Liver (tissue), 9 donors: ENCODE data around the gene NXPH1. TPM values are rescaled to one million over a fixed set of nuclear protein-coding genes. Genes with fewer than 3 reads are reported as not detected.

Experiments
- DNase-seq: peaks from one replicate; pipeline ENCODE4 v3.0.0-alpha.2; 2017; ENCODE audit warnings: low spot score
- H3K27ac ChIP-seq, 2 donors: one replicate each; pipeline ENCODE4 v1.7.0; 2013; ENCODE audit warnings: inconsistent platforms in 2 of 2, low read length in 2 of 2, control low read depth in 1 of 2, low read depth in 1 of 2, mild to moderate bottlenecking in 1 of 2
- H3K27me3 ChIP-seq, 4 donors: one replicate each; pipeline versions ENCODE4 v1.6.1 to v1.7.0; 2013; ENCODE audit warnings: low read length in 3 of 4, inconsistent platforms in 1 of 4, mild to moderate bottlenecking in 1 of 4, moderate library complexity in 1 of 4; ENCODE audit not compliant: control insufficient read depth in 4 of 4, insufficient read depth in 4 of 4
- H3K36me3 ChIP-seq, 4 donors: one replicate each; pipeline versions ENCODE4 v1.6.1 to v1.7.0; 2013; ENCODE audit warnings: low read length in 3 of 4, mild to moderate bottlenecking in 3 of 4, low read depth in 1 of 4, moderate library complexity in 1 of 4; ENCODE audit not compliant: control insufficient read depth in 4 of 4, insufficient read depth in 3 of 4
- H3K4me1 ChIP-seq, 4 donors: one replicate each; pipeline versions ENCODE4 v1.6.1 to v1.7.0; 2013; ENCODE audit warnings: low read length in 3 of 4, mild to moderate bottlenecking in 3 of 4, moderate library complexity in 1 of 4; ENCODE audit not compliant: control insufficient read depth in 4 of 4, insufficient read depth in 4 of 4
- H3K4me3 ChIP-seq, 3 donors: one replicate each; pipeline versions ENCODE4 v1.6.1 to v1.7.0; 2013; ENCODE audit warnings: low read length in 3 of 3, control low read depth in 1 of 3, low read depth in 1 of 3, mild to moderate bottlenecking in 1 of 3
- H3K9ac ChIP-seq, 2 donors: one replicate each; pipeline ENCODE4 v1.7.0; 2013; ENCODE audit warnings: low read length in 2 of 2, mild to moderate bottlenecking in 2 of 2, moderate library complexity in 2 of 2, control low read depth in 1 of 2, low read depth in 1 of 2
- H3K9me3 ChIP-seq, 4 donors: one replicate each; pipeline versions ENCODE4 v1.6.1 to v1.7.0; 2013; ENCODE audit warnings: low read length in 3 of 4; ENCODE audit not compliant: control insufficient read depth in 4 of 4
- CTCF ChIP-seq: fragments of 150-350 bp; IDR thresholded peaks from 2 replicates; pipeline ENCODE4 v1.5.1; 2017; ENCODE audit warnings: improper control_type of control experiment, low read depth, low read length; ENCODE audit not compliant: missing input control
- EGR1 ChIP-seq, 2 donors: IDR thresholded peaks; 2 replicates each; pipeline ENCODE4 v1.6.1; 2016 to 2018; ENCODE audit warnings: antibody characterized with exemption in 2 of 2, low read depth in 2 of 2
- FOXA1 ChIP-seq: IDR thresholded peaks from 2 replicates; pipeline ENCODE4 v1.6.1; 2016; ENCODE audit warnings: antibody characterized with exemption
- GABPA ChIP-seq, 2 donors: IDR thresholded peaks in 1 of 2; conservative IDR thresholded peaks in 1 of 2; 2 replicates each; pipeline ENCODE4 v1.6.1; 2016; ENCODE audit warnings: antibody characterized with exemption in 2 of 2, mild to moderate bottlenecking in 1 of 2, moderate library complexity in 1 of 2
- JUND ChIP-seq, 2 donors: IDR thresholded peaks; 2 replicates each; pipeline ENCODE4 v1.6.1; 2016; ENCODE audit warnings: antibody characterized with exemption in 2 of 2
- NR2F2 ChIP-seq: IDR thresholded peaks from 2 replicates; pipeline ENCODE4 v1.6.1; 2016; ENCODE audit warnings: antibody characterized with exemption
- RAD21 ChIP-seq, 2 donors: IDR thresholded peaks; 2 replicates each; pipeline ENCODE4 v1.6.1; 2016; ENCODE audit warnings: antibody characterized with exemption in 2 of 2, mild to moderate bottlenecking in 2 of 2
- REST ChIP-seq: IDR thresholded peaks from 2 replicates; pipeline ENCODE4 v1.6.1; 2016; ENCODE audit warnings: antibody characterized with exemption, mild to moderate bottlenecking
- RXRA ChIP-seq, 2 donors: IDR thresholded peaks; 2 replicates each; pipeline ENCODE4 v1.6.1; 2017 to 2018; ENCODE audit warnings: antibody characterized with exemption in 2 of 2, mild to moderate bottlenecking in 1 of 2
- SP1 ChIP-seq: IDR thresholded peaks from 2 replicates; pipeline ENCODE4 v1.6.1; 2018; ENCODE audit warnings: antibody characterized with exemption, mild to moderate bottlenecking
- TAF1 ChIP-seq: conservative IDR thresholded peaks from 2 replicates; pipeline ENCODE4 v1.6.1; 2016; ENCODE audit warnings: antibody characterized with exemption, mild to moderate bottlenecking
- YY1 ChIP-seq: IDR thresholded peaks from 2 replicates; pipeline ENCODE4 v1.6.1; 2016; ENCODE audit warnings: antibody characterized with exemption, mild to moderate bottlenecking
- ZBTB33 ChIP-seq: IDR thresholded peaks from 2 replicates; pipeline ENCODE4 v1.6.1; 2016; ENCODE audit warnings: antibody characterized with exemption
- WGBS: extraction: QIAGEN DNeasy Blood & Tissue Kit; methylation state at CpG from one replicate; pipeline ENCODE4 v1.1.7; 2013; 5-methylcytosine and 5-hydroxymethylcytosine counted together
- polyA plus RNA-seq, 2 donors: library from polyadenylated mRNA; stranded (reverse) in 1 of 2; unstranded in 1 of 2; fragments of 200-250 nt in 1 of 2; fragments of >200 nt in 1 of 2; fragmentation: Nextera tagmentation in 1 of 2; extraction: Ambion mirVana in 1 of 2; gene quantifications; one replicate each; pipeline versions ENCODE4 v1.2.1 to v1.2.3, GENCODE V29; 2013 to 2015
- total RNA-seq, 2 donors: library from RNA; depleted of rRNA; stranded (reverse); fragments of >200 nt; gene quantifications; one replicate each; pipeline ENCODE4 v1.2.3, GENCODE V29; 2014
- donor health status: healthy.
- donor health status: healthy.
- donor health status: healthy.
- donor health status: healthy.
- donor health status: healthy.

NXPH1 gene
- total and polyA plus RNA-seq, 4 donors: not detected

GRCh38 chr7:8591289-8591688 lies 157.9 kb downstream of the NXPH1 start:
- no peak overlapping the region for H3K9ac ChIP-seq
- H3K27ac ChIP-seq: no peak overlapping the region
- no peak overlapping the region for H3K4me3 ChIP-seq
- H3K4me1 ChIP-seq: no peaks in the 10 kb centered on the region
- no peaks in the 10 kb centered on the region for H3K27me3 ChIP-seq
- DNase-seq: no peak
- no peaks in the 10 kb centered on the region for H3K9me3 ChIP-seq
- no peak for TF ChIP-seq NR2F2
- no peak for TF ChIP-seq RAD21 (IDR thresholded peaks at IDR 0.05)
- no peak for TF ChIP-seq ZBTB33
- H3K36me3 ChIP-seq: no peaks in the 10 kb centered on the region

GRCh38 chr7:8592167-8592566 lies 158.8 kb downstream of the NXPH1 start:
- no peak overlapping the region for H3K27ac ChIP-seq
- no peaks in the 10 kb centered on the region for H3K36me3 ChIP-seq
- TF ChIP-seq CTCF (no peak), SP1 (no peak), FOXA1 (no peak), TAF1 (no peak), GABPA (IDR thresholded peaks at IDR 0.05 in 1 of 2, conservative IDR thresholded peaks at IDR 0.05 in 1 of 2) (no peak), JUND (IDR thresholded peaks at IDR 0.05) (no peak), YY1 (no peak), EGR1 (IDR thresholded peaks at IDR 0.05; ENCODE audit: low read depth in 2 of 2) (no peak), REST (no peak), NR2F2 (no peak), RXRA (IDR thresholded peaks at IDR 0.05) (no peak)
- H3K4me3 ChIP-seq: no peak overlapping the region
- no peak for DNase-seq
- no peaks in the 10 kb centered on the region for H3K27me3 ChIP-seq
- no peaks in the 10 kb centered on the region for H3K4me1 ChIP-seq
- 84% methylated on average over 2 of the region's 2 CpGs for WGBS
- no peak overlapping the region for H3K9ac ChIP-seq
- H3K9me3 ChIP-seq: no peaks in the 10 kb centered on the region
